Kidney (tissue), 14 donors: ENCODE results near the gene ITPR2. TPM values are rescaled to one million over a fixed set of nuclear protein-coding genes. Genes with fewer than 3 reads are reported as not detected.
"Not testable (repeated sequence)": the region's sequence is repeated elsewhere in the genome, so short reads cannot be mapped to it uniquely, and the experiment has no call there.

Source experiments
- DNase-seq, 5 donors: peaks; one replicate each; pipeline ENCODE4 v3.0.0-alpha.2; 2013 to 2020
- FAIRE-seq: peaks from 2 replicates; lab custom pipeline; 2012; peaks lifted over from hg19 to GRCh38; lab: Jason Lieb, UNC
- H3K27ac ChIP-seq, 2 donors: one replicate each; pipeline ENCODE4 v1.7.0; 2013; ENCODE audit warnings: low read depth in 2 of 2, low read length in 2 of 2, inconsistent platforms in 1 of 2
- H3K27me3 ChIP-seq: one replicate; pipeline ENCODE4 v1.7.1; 2013; ENCODE audit warnings: low read length, inconsistent platforms; ENCODE audit not compliant: control insufficient read depth, insufficient read depth
- H3K36me3 ChIP-seq, 3 donors: one replicate each; pipeline versions ENCODE4 v1.7.0 to v1.7.1; 2013; ENCODE audit warnings: low read length in 3 of 3, control low read depth in 1 of 3, inconsistent platforms in 1 of 3; ENCODE audit not compliant: insufficient read depth in 3 of 3, control insufficient read depth in 2 of 3
- H3K4me1 ChIP-seq, 3 donors: one replicate each; pipeline versions ENCODE4 v1.7.0 to v1.7.1; 2013; ENCODE audit warnings: low read length in 3 of 3, inconsistent platforms in 1 of 3, low read depth in 1 of 3; ENCODE audit not compliant: control insufficient read depth in 2 of 3, insufficient read depth in 2 of 3
- H3K4me3 ChIP-seq, 3 donors: one replicate each; pipeline versions ENCODE4 v1.7.0 to v1.8.1; 2013; ENCODE audit warnings: low read length in 3 of 3, control low read depth in 1 of 3, inconsistent platforms in 1 of 3
- H3K9ac ChIP-seq, 3 donors: one replicate each; pipeline versions ENCODE4 v1.7.0 to v1.7.1; 2013; ENCODE audit warnings: low read length in 3 of 3, control low read depth in 1 of 3, inconsistent platforms in 1 of 3
- H3K9me3 ChIP-seq, 3 donors: one replicate each; pipeline versions ENCODE4 v1.7.0 to v1.7.1; 2013; ENCODE audit warnings: low read length in 3 of 3, control low read depth in 1 of 3, inconsistent platforms in 1 of 3; ENCODE audit not compliant: control insufficient read depth in 2 of 3, insufficient read depth in 1 of 3
- intact Hi-C: fragments of 100-400 bp; cut with DNase I; formaldehyde crosslinking; loops from one replicate; pipeline ENCODE4 v1.11.1; 2022
- polyA plus RNA-seq: library from polyadenylated mRNA; stranded (reverse); fragments of 350-450 nt; fragmentation: Illumina TruSeq; extraction: RNeasy Lipid Tissue Mini Kit (QIAGEN cat#74804); gene quantifications from one replicate; pipeline ENCODE4 v1.2.3, GENCODE V29; 2014; ENCODE audit warnings: low read depth, low replicate concordance; ENCODE audit not compliant: insufficient read depth
- total RNA-seq: library from RNA; stranded (reverse); fragmentation: NEBNext Ultra II Directional; extraction: Animal tissue kit (Norgen Biotek cat#: 25700); gene quantifications from one replicate; pipeline ENCODE4 v1.2.1, GENCODE V29; 2021
- TF ChIP-seq, protein P1 (sequence below): IDR thresholded peaks from 3 replicates; pipeline ENCODE4 v1.5.1; 2012; ENCODE audit warnings: mild to moderate bottlenecking, moderate library complexity, borderline replicate concordance; ENCODE audit not compliant: insufficient read depth; ENCODE audit errors: extremely low read depth
- donor health status: control.
- donor health status: control.
- donor health status: control.
- donor health status: control.
- donor health status: control.
- donor health status: DM: yes; HTN: yes; CAD: no.
- donor health status: Normal renal cell carcinoma (clear cell type).

The ITPR2 gene
- total and polyA plus RNA-seq, 2 donors from 2014 or later, result 5.7 to 56.9 TPM

DNA sequence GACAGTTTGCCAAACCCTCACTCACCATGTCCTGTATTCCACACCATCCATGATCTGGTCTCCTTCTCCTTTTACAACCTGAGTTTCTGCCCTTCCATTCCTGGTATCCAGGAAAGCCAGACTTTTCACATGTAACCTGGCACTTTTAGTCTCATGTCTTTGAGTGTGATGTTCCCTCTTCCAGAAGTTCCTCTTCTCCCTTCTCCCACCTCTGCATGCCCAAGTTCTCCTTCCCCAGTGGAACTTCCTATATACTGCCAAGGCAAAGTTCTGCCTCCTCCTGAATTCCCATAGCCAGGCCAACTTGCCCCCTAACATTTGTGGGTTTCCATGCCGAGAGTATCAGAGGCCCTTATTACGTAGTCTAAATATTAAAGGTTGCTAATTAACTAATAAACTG, 3.2 kb upstream of the ITPR2 start:
- intact Hi-C loops, result no loop called here
- Histone ChIP-seq H3K27me3 (no peaks in the 10 kb centered on the region), H3K4me1 (peaks cover 0 to 2% (median 1%) of the 10 kb centered on the region in 3 donors), H3K36me3 (no peaks in the 10 kb centered on the region), H3K27ac (no peak overlapping the region), H3K9me3 (no peaks in the 10 kb centered on the region), H3K4me3 (no peak overlapping the region), H3K9ac (no peak overlapping the region)
- TF ChIP-seq, protein P1, sequence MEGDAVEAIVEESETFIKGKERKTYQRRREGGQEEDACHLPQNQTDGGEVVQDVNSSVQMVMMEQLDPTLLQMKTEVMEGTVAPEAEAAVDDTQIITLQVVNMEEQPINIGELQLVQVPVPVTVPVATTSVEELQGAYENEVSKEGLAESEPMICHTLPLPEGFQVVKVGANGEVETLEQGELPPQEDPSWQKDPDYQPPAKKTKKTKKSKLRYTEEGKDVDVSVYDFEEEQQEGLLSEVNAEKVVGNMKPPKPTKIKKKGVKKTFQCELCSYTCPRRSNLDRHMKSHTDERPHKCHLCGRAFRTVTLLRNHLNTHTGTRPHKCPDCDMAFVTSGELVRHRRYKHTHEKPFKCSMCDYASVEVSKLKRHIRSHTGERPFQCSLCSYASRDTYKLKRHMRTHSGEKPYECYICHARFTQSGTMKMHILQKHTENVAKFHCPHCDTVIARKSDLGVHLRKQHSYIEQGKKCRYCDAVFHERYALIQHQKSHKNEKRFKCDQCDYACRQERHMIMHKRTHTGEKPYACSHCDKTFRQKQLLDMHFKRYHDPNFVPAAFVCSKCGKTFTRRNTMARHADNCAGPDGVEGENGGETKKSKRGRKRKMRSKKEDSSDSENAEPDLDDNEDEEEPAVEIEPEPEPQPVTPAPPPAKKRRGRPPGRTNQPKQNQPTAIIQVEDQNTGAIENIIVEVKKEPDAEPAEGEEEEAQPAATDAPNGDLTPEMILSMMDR, result no peak
- DNase-seq (no peak), FAIRE-seq (no peak)

DNA sequence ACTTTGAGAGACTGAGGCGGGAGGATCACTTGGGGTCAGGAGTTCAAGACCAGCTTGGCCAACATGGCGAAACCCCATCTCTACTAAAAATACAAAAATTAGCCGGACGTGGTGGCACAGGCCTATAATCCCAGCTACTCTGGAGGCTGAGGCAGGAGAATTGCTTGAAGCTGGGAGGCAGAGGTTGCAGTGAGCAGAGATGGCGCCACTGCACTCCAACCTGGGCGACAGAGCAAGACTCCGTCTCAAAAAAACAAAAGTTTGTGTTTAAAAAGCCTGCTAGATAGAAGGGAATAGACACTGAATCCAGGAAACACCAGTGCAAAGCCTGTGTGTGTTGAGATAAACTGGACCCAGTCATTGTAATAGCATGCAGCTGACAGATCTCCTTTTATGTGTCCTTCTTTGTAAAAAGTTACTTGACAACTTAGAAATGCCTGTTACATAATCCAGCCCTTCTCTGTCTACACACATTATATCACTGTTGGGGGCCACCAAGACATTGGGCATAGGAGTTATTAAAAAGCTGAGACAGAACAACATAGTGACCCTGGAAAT, 1.6 kb upstream of the ITPR2 start:
- intact Hi-C loops, H3K4me3 ChIP-seq, H3K36me3 ChIP-seq, H3K9me3 ChIP-seq, H3K27me3 ChIP-seq, H3K9ac ChIP-seq, H3K4me1 ChIP-seq, DNase-seq, FAIRE-seq: not testable (repeated sequence)
- H3K27ac ChIP-seq, result peak overlapping the region in 1 of 2 donors; percentile 56

- peaks cover 2 to 7% (median 5%) of the 10 kb centered on the region in 3 donors for H3K4me1 ChIP-seq
- FAIRE-seq (no peak), DNase-seq (peak; percentile 73 to 87 (median 82))
- TF ChIP-seq, protein P1, result no peak
- H3K36me3 ChIP-seq, result no peaks in the 10 kb centered on the region
- peak overlapping the region; percentile 78 to 92 (median 83) for H3K9ac ChIP-seq
- H3K9me3 ChIP-seq, result no peaks in the 10 kb centered on the region
- H3K4me3 ChIP-seq, result peak overlapping the region; percentile 79 to 90 (median 81)
- no peaks in the 10 kb centered on the region for H3K27me3 ChIP-seq
- peak overlapping the region; percentile 83 to 87 for H3K27ac ChIP-seq
- intact Hi-C loops, result no loop called here
These were observed 923 bp upstream of the ITPR2 start for GRCh38 chr12:26833743-26834490.
